K562 (cell line): ENCODE measurements around the gene C17orf78.

Experiments
- ATF7 ChIP-seq: fragments of 450-650 bp; IDR thresholded peaks from 2 replicates; pipeline ENCODE4 v1.7.1; 2014; ENCODE audit warnings: mild to moderate bottlenecking, moderate library complexity
- CTCF ChIP-seq, 3 experiments: IDR thresholded peaks in 2 of 3; conservative IDR thresholded peaks in 1 of 3; 2 replicates each; pipeline ENCODE4 v1.5.1; 2011 to 2012; ENCODE audit warnings: low read length in 3 of 3, mild to moderate bottlenecking in 3 of 3, control low read depth in 2 of 3, improper control_type of control experiment in 1 of 3, inconsistent platforms in 1 of 3, low read depth in 1 of 3, mixed read lengths in 1 of 3, moderate library complexity in 1 of 3; ENCODE audit not compliant: insufficient read depth in 2 of 3
- GATAD2A ChIP-seq: fragments of 450-650 bp; IDR thresholded peaks from 2 replicates; pipeline ENCODE4 v1.6.1; 2017
- HMGXB4 ChIP-seq: sonication (generic); formaldehyde crosslinking; IDR thresholded peaks from 2 replicates; pipeline ENCODE4 v1.8.1; 2023; ENCODE audit warnings: mild to moderate bottlenecking, missing genetic modification reagents
- POLR2AphosphoS2 ChIP-seq: IDR thresholded peaks from 2 replicates; pipeline ENCODE4 v1.6.1; 2012; ENCODE audit warnings: low read length, improper control_type of control experiment
- PRDM10 ChIP-seq: fragments of 450-650 bp; IDR thresholded peaks from 2 replicates; pipeline ENCODE4 v1.6.1; 2018; ENCODE audit not compliant: partially characterized antibody

GRCh38 chr17:37438141-37438540 is 62.4 kb downstream of the C17orf78 start:
- no peak for TF ChIP-seq HMGXB4
- TF ChIP-seq GATAD2A: no peak
- TF ChIP-seq PRDM10: no peak
- no peak for TF ChIP-seq POLR2AphosphoS2
- peak in 1 of 3 experiments; percentile 29; a peak in 2 of 6 replicates for TF ChIP-seq CTCF (IDR thresholded peaks at IDR 0.05 in 2 of 3, conservative IDR thresholded peaks at IDR 0.05 in 1 of 3; ENCODE audit: insufficient read depth in 2 of 3, low read depth in 1 of 3, low read length in 3 of 3)
- no peak for TF ChIP-seq ATF7
